ENCODE data around the gene PCYT1A. TPM values are rescaled to one million over a fixed set of nuclear protein-coding genes. Genes with fewer than 3 reads are reported as not detected.

Gene PCYT1A
- total RNA-seq, 2 donors from 2014 or later, result 41.8 to 78.3 TPM

DNA sequence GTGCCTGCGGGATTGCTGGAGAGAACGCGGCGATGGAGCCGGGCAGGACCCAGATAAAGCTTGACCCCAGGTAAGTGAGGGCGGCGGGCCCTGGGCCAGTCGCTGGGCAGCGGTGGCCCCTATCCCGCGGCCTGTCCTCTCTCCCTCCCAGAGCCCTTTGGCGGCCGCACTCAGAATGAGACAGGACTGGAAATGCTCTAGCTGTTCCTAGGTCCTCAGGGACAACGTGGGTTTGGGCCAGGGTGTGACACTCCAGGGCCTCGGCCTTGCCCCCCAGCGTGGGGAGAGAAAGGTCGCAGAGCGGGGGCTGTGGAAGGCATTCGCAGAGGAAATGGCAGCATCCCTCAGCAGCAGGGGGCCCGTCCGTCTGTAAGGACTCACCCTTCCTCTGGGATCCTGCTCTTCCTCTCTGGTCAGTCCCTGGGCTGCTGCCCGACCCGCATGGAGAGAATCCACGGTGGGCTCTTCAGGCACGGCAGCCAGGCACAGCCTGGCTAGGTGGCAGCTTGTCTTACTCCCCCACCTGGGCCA, 70.8 kb downstream of the PCYT1A start:
- DNase-seq (ENCODE audit: low spot score), result no peak

DNA sequence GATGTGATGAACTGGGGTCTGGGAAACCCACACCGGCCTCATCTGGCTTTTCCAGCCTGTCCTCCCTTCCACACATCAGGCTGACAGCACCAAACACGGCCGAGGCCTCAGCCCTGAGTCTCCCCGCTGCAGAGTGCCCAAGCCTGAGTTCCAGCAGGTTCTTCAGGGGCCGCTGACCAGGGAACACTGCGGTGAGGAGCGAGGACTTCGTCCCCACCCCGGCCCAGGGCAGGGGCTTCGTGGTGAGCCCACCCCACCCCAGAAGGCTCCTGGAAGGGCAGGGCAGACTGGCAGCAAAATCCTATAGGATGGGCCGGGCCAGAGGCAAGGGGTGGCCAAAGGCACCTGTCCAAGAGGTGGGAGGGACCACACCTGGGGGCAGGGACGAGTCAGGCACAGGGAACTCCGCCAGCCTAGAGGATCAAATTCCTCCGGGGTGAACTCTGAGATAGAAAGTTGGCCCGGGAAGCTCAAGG, 71.4 kb downstream of the PCYT1A start, which contains the start of gene SLC51A:
SLC51A (plus strand) TSS at position 446 of the 476 bp plus-strand sequence. CDS start 179 bp downstream, outside the sequence.
- DNase-seq (ENCODE audit: low spot score), result no peak
- Histone ChIP-seq H3K4me3 (peak within 1 kb of the TSS in 1 of 2 donors; percentile 9), H3K36me3 (no peaks in the 10 kb centered on the region), H3K27me3 (replicated peaks; ENCODE audit: insufficient read depth) (no peaks in the 10 kb centered on the region), H3K9me3 (no peaks in the 10 kb centered on the region), H3K27ac (no peak within 1 kb of the TSS), H3K4me1 (replicated peaks) (no peaks in the 10 kb centered on the region)
- no peak for TF ChIP-seq POLR2A (IDR thresholded peaks at IDR 0.05)
- TF ChIP-seq CTCF (IDR thresholded peaks at IDR 0.05), result no peak
- no peak for TF ChIP-seq POLR2AphosphoS5 (IDR thresholded peaks at IDR 0.05)
- WGBS, result 18% methylated on average over 15 of the region's 15 CpGs
- intact Hi-C loops (cut with DNase I), result no loop called here

More for the DNA sequence above, 70.8 kb downstream of the PCYT1A start:
- 45% methylated on average over 23 of the region's 25 CpGs for WGBS
- H3K9me3 ChIP-seq, result no peaks in the 10 kb centered on the region
- H3K27me3 ChIP-seq (replicated peaks; ENCODE audit: insufficient read depth), result no peaks in the 10 kb centered on the region
- H3K27ac ChIP-seq, result no peak overlapping the region
- TF ChIP-seq CTCF (IDR thresholded peaks at IDR 0.05) (no peak), POLR2AphosphoS5 (IDR thresholded peaks at IDR 0.05) (no peak), POLR2A (IDR thresholded peaks at IDR 0.05) (no peak)
- intact Hi-C loops (cut with DNase I), result no loop called here
- H3K36me3 ChIP-seq, result no peaks in the 10 kb centered on the region
- peak overlapping the region in 1 of 2 donors; percentile 9 for H3K4me3 ChIP-seq
- H3K4me1 ChIP-seq (replicated peaks), result no peaks in the 10 kb centered on the region

GRCh38 chr3:196215493-196216020, 72.0 kb downstream of the PCYT1A start:
- intact Hi-C loops (cut with DNase I), result no loop called here
- H3K36me3 ChIP-seq, result no peaks in the 10 kb centered on the region
- H3K9me3 ChIP-seq, result no peaks in the 10 kb centered on the region
- TF ChIP-seq POLR2AphosphoS5 (IDR thresholded peaks at IDR 0.05) (no peak), CTCF (IDR thresholded peaks at IDR 0.05) (no peak), POLR2A (IDR thresholded peaks at IDR 0.05) (no peak)
- WGBS, result 36% methylated on average over 10 of the region's 10 CpGs
- no peak overlapping the region for H3K27ac ChIP-seq
- no peaks in the 10 kb centered on the region for H3K4me1 ChIP-seq (replicated peaks)
- no peak overlapping the region for H3K4me3 ChIP-seq
- no peaks in the 10 kb centered on the region for H3K27me3 ChIP-seq (replicated peaks; ENCODE audit: insufficient read depth)
- DNase-seq (ENCODE audit: low spot score), result no peak

DNA sequence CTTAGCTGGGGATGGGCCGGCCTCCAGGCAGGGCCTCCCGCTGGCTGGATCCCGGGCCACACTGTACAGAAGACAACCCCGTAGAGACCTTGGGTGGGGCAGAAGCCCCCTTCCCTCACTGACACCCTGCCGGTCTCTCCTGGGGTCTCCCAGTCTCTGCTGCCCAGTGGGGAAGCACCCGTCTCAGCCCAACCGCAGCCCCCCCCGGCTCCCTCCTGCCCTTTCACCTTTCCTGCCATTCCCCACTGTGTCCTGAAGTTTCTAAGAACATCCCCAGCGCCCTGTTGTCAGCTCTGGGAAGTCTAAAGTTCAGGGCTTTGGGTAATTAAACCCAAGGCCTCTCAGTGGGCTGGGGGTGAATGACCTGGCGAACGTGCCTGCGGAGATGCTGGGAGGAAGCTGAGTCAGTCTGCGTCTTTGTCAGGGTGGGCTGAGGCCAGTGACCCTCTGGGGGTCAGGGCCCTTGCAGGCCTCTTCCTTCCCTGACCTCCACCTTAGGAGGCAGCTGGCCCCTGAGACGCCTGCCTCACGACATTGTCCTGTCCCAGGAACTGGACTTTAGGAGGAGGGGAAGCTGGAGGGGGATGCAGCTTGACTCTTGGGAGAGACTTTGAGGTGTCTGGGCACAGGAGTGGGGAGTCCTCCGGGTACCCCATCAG, 72.6 kb downstream of the PCYT1A start:
- TF ChIP-seq POLR2A (IDR thresholded peaks at IDR 0.05) (no peak), POLR2AphosphoS5 (IDR thresholded peaks at IDR 0.05) (no peak), CTCF (IDR thresholded peaks at IDR 0.05) (no peak)

More for the DNA sequence above, 72.6 kb downstream of the PCYT1A start:
- Histone ChIP-seq H3K4me3 (no peak overlapping the region), H3K27me3 (replicated peaks; ENCODE audit: insufficient read depth) (no peaks in the 10 kb centered on the region), H3K9me3 (no peaks in the 10 kb centered on the region), H3K27ac (no peak overlapping the region), H3K4me1 (replicated peaks) (no peaks in the 10 kb centered on the region), H3K36me3 (no peaks in the 10 kb centered on the region)
- intact Hi-C loops (cut with DNase I), result no loop called here
- no peak for DNase-seq (ENCODE audit: low spot score)
- WGBS, result 89% methylated on average over 16 of the region's 16 CpGs

All from prostate gland (tissue), 2 donors.